ENCODE data around the gene PAQR4. TPM values are rescaled to one million over a fixed set of nuclear protein-coding genes. Genes with fewer than 3 reads are reported as not detected.

Gene PAQR4
- total RNA-seq, 2 donors from 2014 or later, result 8.8 to 13.2 TPM

DNA sequence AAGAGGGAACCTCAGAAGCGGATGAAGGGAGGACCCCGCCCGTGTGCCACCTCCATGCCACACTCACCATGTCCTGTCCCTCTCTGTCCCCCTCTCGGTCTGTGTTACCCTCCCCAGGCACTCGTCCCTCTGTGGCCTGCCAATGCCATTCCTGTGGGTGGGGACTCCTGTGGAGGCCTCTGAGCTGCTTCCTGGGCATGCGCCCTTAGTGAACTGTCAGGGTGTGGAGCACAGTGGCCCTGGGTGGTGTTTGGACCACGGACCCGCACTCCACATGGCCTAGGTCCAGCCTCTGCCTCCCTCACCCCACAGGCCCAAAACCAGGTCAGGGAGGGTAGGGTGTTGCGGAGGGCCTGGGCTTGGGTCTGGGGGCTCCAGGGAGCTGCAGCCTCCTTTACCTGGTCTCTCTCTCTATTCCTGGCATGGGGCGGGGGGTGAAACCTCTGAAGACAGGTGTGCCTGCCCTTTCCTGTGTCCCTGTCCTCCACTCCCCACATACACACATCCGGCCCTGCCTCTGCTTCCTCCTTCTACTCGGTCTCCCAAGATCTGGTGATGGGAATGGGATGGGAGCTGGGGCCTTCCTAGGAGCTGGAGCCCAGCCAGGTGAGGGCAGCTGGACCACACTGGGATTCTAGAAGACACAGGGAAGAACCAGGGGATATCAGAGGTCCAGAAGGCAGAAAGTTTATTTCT, 22.6 kb downstream of the PAQR4 start:
- Histone ChIP-seq H3K36me3 (replicated peaks in 1 of 2; ENCODE audit: insufficient read depth in 1 of 2, low read depth in 2 of 2) (no peaks in the 10 kb centered on the region), H3K27ac (no peak overlapping the region), H3K9me3 (no peaks in the 10 kb centered on the region), H3K4me1 (peaks cover 2% of the 10 kb centered on the region), H3K27me3 (no peaks in the 10 kb centered on the region), H3K4me3 (no peak overlapping the region)
- DNase-seq, result no peak
- TF ChIP-seq POLR2A (IDR thresholded peaks at IDR 0.05), result no peak
- no peak for TF ChIP-seq CTCF (IDR thresholded peaks at IDR 0.05)
- 83 to 91% methylated on average over 7 to 12 of the region's 12 CpGs for WGBS, 2 donors
- ATAC-seq, result no peak
- intact Hi-C loops (cut with DNase I), result no loop called here

GRCh38 chr16:2992383-2993081, 23.4 kb downstream of the PAQR4 start:
- ATAC-seq (no peak), DNase-seq (no peak)
- no peak overlapping the region for H3K27ac ChIP-seq
- H3K36me3 ChIP-seq (replicated peaks in 1 of 2; ENCODE audit: insufficient read depth in 1 of 2, low read depth in 2 of 2), result no peaks in the 10 kb centered on the region
- 83 to 90% methylated on average over 10 to 14 of the region's 14 CpGs for WGBS, 2 donors
- no peaks in the 10 kb centered on the region for H3K27me3 ChIP-seq
- H3K4me3 ChIP-seq, result no peak overlapping the region
- TF ChIP-seq POLR2A (IDR thresholded peaks at IDR 0.05), result no peak
- TF ChIP-seq CTCF (IDR thresholded peaks at IDR 0.05), result no peak
- H3K9me3 ChIP-seq, result no peaks in the 10 kb centered on the region
- H3K4me1 ChIP-seq, result no peaks in the 10 kb centered on the region
- intact Hi-C loops (cut with DNase I), result no loop called here

GRCh38 chr16:2996298-2996697, 27.1 kb downstream of the PAQR4 start:
- DNase-seq, result no peak
- intact Hi-C loops (cut with DNase I), result no loop called here
- Histone ChIP-seq H3K9me3 (no peaks in the 10 kb centered on the region), H3K4me1 (no peaks in the 10 kb centered on the region), H3K4me3 (no peak overlapping the region), H3K36me3 (replicated peaks in 1 of 2; ENCODE audit: insufficient read depth in 1 of 2, low read depth in 2 of 2) (no peaks in the 10 kb centered on the region), H3K27ac (no peak overlapping the region), H3K27me3 (no peaks in the 10 kb centered on the region)
- no peak for ATAC-seq
- WGBS, 2 donors, result 82 to 93% methylated on average over 3 to 13 of the region's 13 CpGs
- TF ChIP-seq CTCF (IDR thresholded peaks at IDR 0.05), result no peak

GRCh38 chr16:2999929-3000328, 30.8 kb downstream of the PAQR4 start:
- H3K4me3 ChIP-seq, result no peak overlapping the region
- no peak overlapping the region for H3K27ac ChIP-seq
- no peaks in the 10 kb centered on the region for H3K27me3 ChIP-seq
- H3K36me3 ChIP-seq (replicated peaks in 1 of 2; ENCODE audit: insufficient read depth in 1 of 2, low read depth in 2 of 2), result no peaks in the 10 kb centered on the region
- no peak for TF ChIP-seq CTCF (IDR thresholded peaks at IDR 0.05)
- TF ChIP-seq POLR2A (IDR thresholded peaks at IDR 0.05), result no peak
- H3K9me3 ChIP-seq, result no peaks in the 10 kb centered on the region
- WGBS, 2 donors, result 84 to 90% methylated on average over 6 of the region's 6 CpGs
- DNase-seq (no peak), ATAC-seq (no peak)
- intact Hi-C loops (cut with DNase I), result no loop called here
- H3K4me1 ChIP-seq, result peaks cover 9% of the 10 kb centered on the region

- intact Hi-C loops (cut with DNase I), result no loop called here
- DNase-seq, result no peak
- Histone ChIP-seq H3K4me3 (no peak overlapping the region), H3K36me3 (replicated peaks in 1 of 2; ENCODE audit: insufficient read depth in 1 of 2, low read depth in 2 of 2) (no peaks in the 10 kb centered on the region), H3K27me3 (no peaks in the 10 kb centered on the region), H3K4me1 (peaks cover 9% of the 10 kb centered on the region), H3K27ac (no peak overlapping the region), H3K9me3 (no peaks in the 10 kb centered on the region)
- 89% methylated on average over 2 to 4 of the region's 4 CpGs for WGBS, 2 donors
- TF ChIP-seq CTCF (IDR thresholded peaks at IDR 0.05) (no peak), POLR2A (IDR thresholded peaks at IDR 0.05) (no peak)
- no peak for ATAC-seq
Observed at GRCh38 chr16:3000540-3000939, 31.4 kb downstream of the PAQR4 start.

Measured in body of pancreas (tissue), 4 donors.